ENCODE data around the gene ULK1. TPM values are rescaled to one million over a fixed set of nuclear protein-coding genes. Genes with fewer than 3 reads are reported as not detected.

ULK1 gene
- polyA plus RNA-seq, 1 donor from 2014 or later: 19.0 TPM

- no peak overlapping the region for H3K4me3 ChIP-seq (ENCODE audit: low read length)
- H3K4me2 ChIP-seq (ENCODE audit: low read length): no peak overlapping the region
- H3K36me3 ChIP-seq (ENCODE audit: insufficient read depth, low read length): no peaks in the 10 kb centered on the region
- no peaks in the 10 kb centered on the region for H3F3A ChIP-seq (ENCODE audit: insufficient read depth, low read length, poor library complexity, severe bottlenecking)
- no peak overlapping the region for H3K27ac ChIP-seq (ENCODE audit: low read length)
- no peak overlapping the region for H3K9ac ChIP-seq (ENCODE audit: low read length)
- H3K9me3 ChIP-seq (ENCODE audit: low read length): no peaks in the 10 kb centered on the region
- H3K27me3 ChIP-seq (ENCODE audit: insufficient read depth, low read depth, low read length): no peaks in the 10 kb centered on the region
- no peaks in the 10 kb centered on the region for H4K20me1 ChIP-seq (ENCODE audit: insufficient read depth)
- no peaks in the 10 kb centered on the region for H3K79me2 ChIP-seq (replicated peaks; ENCODE audit: insufficient read depth, low read length)
- TF ChIP-seq SMC3 (conservative IDR thresholded peaks at IDR 0.05; ENCODE audit: poor library complexity): no peak
- H3K9me2 ChIP-seq (ENCODE audit: insufficient read depth, low read length): no peaks in the 10 kb centered on the region
- no peak overlapping the region for H2AFZ ChIP-seq (ENCODE audit: low read depth, low read length)
These were observed 41.7 kb upstream of the ULK1 start for GRCh38 chr12:131852551-131853299.

- H3K27ac ChIP-seq (ENCODE audit: low read length): no peak overlapping the region
These were observed 40.3 kb upstream of the ULK1 start for GRCh38 chr12:131853832-131854797.

GRCh38 chr12:131854861-131855476, 39.5 kb upstream of the ULK1 start:
- TF ChIP-seq TAF1 (IDR thresholded peaks at IDR 0.05; ENCODE audit: low read depth): no peak
- TF ChIP-seq MXI1 (conservative IDR thresholded peaks at IDR 0.05; ENCODE audit: poor library complexity, severe bottlenecking): no peak
- no peak for TF ChIP-seq RAD21 (conservative IDR thresholded peaks at IDR 0.05)
- no peak for TF ChIP-seq POLR2AphosphoS5 (IDR thresholded peaks at IDR 0.05)
- no peak for TF ChIP-seq EP300 (conservative IDR thresholded peaks at IDR 0.05; ENCODE audit: poor library complexity, severe bottlenecking)
- TF ChIP-seq SMC3 (conservative IDR thresholded peaks at IDR 0.05; ENCODE audit: poor library complexity): no peak
- TF ChIP-seq, protein P1, sequence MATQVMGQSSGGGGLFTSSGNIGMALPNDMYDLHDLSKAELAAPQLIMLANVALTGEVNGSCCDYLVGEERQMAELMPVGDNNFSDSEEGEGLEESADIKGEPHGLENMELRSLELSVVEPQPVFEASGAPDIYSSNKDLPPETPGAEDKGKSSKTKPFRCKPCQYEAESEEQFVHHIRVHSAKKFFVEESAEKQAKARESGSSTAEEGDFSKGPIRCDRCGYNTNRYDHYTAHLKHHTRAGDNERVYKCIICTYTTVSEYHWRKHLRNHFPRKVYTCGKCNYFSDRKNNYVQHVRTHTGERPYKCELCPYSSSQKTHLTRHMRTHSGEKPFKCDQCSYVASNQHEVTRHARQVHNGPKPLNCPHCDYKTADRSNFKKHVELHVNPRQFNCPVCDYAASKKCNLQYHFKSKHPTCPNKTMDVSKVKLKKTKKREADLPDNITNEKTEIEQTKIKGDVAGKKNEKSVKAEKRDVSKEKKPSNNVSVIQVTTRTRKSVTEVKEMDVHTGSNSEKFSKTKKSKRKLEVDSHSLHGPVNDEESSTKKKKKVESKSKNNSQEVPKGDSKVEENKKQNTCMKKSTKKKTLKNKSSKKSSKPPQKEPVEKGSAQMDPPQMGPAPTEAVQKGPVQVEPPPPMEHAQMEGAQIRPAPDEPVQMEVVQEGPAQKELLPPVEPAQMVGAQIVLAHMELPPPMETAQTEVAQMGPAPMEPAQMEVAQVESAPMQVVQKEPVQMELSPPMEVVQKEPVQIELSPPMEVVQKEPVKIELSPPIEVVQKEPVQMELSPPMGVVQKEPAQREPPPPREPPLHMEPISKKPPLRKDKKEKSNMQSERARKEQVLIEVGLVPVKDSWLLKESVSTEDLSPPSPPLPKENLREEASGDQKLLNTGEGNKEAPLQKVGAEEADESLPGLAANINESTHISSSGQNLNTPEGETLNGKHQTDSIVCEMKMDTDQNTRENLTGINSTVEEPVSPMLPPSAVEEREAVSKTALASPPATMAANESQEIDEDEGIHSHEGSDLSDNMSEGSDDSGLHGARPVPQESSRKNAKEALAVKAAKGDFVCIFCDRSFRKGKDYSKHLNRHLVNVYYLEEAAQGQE (IDR thresholded peaks at IDR 0.05; ENCODE audit: borderline replicate concordance): no peak
- TF ChIP-seq, protein P2, sequence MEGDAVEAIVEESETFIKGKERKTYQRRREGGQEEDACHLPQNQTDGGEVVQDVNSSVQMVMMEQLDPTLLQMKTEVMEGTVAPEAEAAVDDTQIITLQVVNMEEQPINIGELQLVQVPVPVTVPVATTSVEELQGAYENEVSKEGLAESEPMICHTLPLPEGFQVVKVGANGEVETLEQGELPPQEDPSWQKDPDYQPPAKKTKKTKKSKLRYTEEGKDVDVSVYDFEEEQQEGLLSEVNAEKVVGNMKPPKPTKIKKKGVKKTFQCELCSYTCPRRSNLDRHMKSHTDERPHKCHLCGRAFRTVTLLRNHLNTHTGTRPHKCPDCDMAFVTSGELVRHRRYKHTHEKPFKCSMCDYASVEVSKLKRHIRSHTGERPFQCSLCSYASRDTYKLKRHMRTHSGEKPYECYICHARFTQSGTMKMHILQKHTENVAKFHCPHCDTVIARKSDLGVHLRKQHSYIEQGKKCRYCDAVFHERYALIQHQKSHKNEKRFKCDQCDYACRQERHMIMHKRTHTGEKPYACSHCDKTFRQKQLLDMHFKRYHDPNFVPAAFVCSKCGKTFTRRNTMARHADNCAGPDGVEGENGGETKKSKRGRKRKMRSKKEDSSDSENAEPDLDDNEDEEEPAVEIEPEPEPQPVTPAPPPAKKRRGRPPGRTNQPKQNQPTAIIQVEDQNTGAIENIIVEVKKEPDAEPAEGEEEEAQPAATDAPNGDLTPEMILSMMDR (IDR thresholded peaks at IDR 0.05; ENCODE audit: poor library complexity, severe bottlenecking): no peak
- no peaks in the 10 kb centered on the region for H3F3A ChIP-seq (ENCODE audit: insufficient read depth, low read length, poor library complexity, severe bottlenecking)
- H3K36me3 ChIP-seq (ENCODE audit: insufficient read depth, low read length): no peaks in the 10 kb centered on the region
- H3K9me3 ChIP-seq (ENCODE audit: low read length): no peaks in the 10 kb centered on the region
- H3K9me2 ChIP-seq (ENCODE audit: insufficient read depth, low read length): no peaks in the 10 kb centered on the region
- no peak overlapping the region for H3K4me3 ChIP-seq (ENCODE audit: low read length)
- H3K27me3 ChIP-seq (ENCODE audit: insufficient read depth, low read depth, low read length): no peaks in the 10 kb centered on the region
- no peaks in the 10 kb centered on the region for H3K79me2 ChIP-seq (replicated peaks; ENCODE audit: insufficient read depth, low read length)
- no peak overlapping the region for H3K4me2 ChIP-seq (ENCODE audit: low read length)
- H2AFZ ChIP-seq (ENCODE audit: low read depth, low read length): no peak overlapping the region
- H3K27ac ChIP-seq (ENCODE audit: low read length): no peak overlapping the region
- no peaks in the 10 kb centered on the region for H4K20me1 ChIP-seq (ENCODE audit: insufficient read depth)
- H3K9ac ChIP-seq (ENCODE audit: low read length): no peak overlapping the region

More at GRCh38 chr12:131853832-131854797, 40.3 kb upstream of the ULK1 start:
- TF ChIP-seq MXI1 (conservative IDR thresholded peaks at IDR 0.05; ENCODE audit: poor library complexity, severe bottlenecking) (no peak), EP300 (conservative IDR thresholded peaks at IDR 0.05; ENCODE audit: poor library complexity, severe bottlenecking) (no peak), POLR2AphosphoS5 (IDR thresholded peaks at IDR 0.05) (no peak)
- TF ChIP-seq, protein P2 (IDR thresholded peaks at IDR 0.05; ENCODE audit: poor library complexity, severe bottlenecking): no peak
- H4K20me1 ChIP-seq (ENCODE audit: insufficient read depth): no peaks in the 10 kb centered on the region
- no peaks in the 10 kb centered on the region for H3K9me3 ChIP-seq (ENCODE audit: low read length)
- H3K4me2 ChIP-seq (ENCODE audit: low read length): no peak overlapping the region
- no peaks in the 10 kb centered on the region for H3K79me2 ChIP-seq (replicated peaks; ENCODE audit: insufficient read depth, low read length)
- H3K36me3 ChIP-seq (ENCODE audit: insufficient read depth, low read length): no peaks in the 10 kb centered on the region
- H3K9ac ChIP-seq (ENCODE audit: low read length): no peak overlapping the region
- H3K9me2 ChIP-seq (ENCODE audit: insufficient read depth, low read length): no peaks in the 10 kb centered on the region
- no peaks in the 10 kb centered on the region for H3F3A ChIP-seq (ENCODE audit: insufficient read depth, low read length, poor library complexity, severe bottlenecking)
- H3K4me3 ChIP-seq (ENCODE audit: low read length): no peak overlapping the region
- H2AFZ ChIP-seq (ENCODE audit: low read depth, low read length): no peak overlapping the region
- H3K27me3 ChIP-seq (ENCODE audit: insufficient read depth, low read depth, low read length): no peaks in the 10 kb centered on the region
